GM10248 (cell line): Measurements from ENCODE around the gene CYP4F8.

ENCODE experiments used
- CTCF ChIA-PET: fragments of 300-600 bp; sonication (Branson Sonifier 250); formaldehyde crosslinking; extraction: SDS; loops from one replicate; lab custom pipeline; 2021; ENCODE audit warnings: antibody characterized with exemption; lab: Yijun Ruan, JAX
- POLR2A ChIA-PET: fragments of 350-650 bp; sonication (Branson Sonifier 250); formaldehyde crosslinking; extraction: SDS; loops from one replicate; lab custom pipeline; 2020; ENCODE audit warnings: antibody characterized with exemption; lab: Yijun Ruan, JAX
- DNase-seq: peaks from one replicate; pipeline ENCODE4 v3.0.0; 2012; ENCODE audit errors: extremely low spot score
- TF ChIP-seq, protein P1 (sequence below): IDR thresholded peaks from 2 replicates; pipeline ENCODE4 v1.5.1; 2012; ENCODE audit warnings: mild to moderate bottlenecking, low read depth; ENCODE audit errors: extremely low read depth, missing control alignments, control extremely low read depth

CYP4F8 gene

DNA sequence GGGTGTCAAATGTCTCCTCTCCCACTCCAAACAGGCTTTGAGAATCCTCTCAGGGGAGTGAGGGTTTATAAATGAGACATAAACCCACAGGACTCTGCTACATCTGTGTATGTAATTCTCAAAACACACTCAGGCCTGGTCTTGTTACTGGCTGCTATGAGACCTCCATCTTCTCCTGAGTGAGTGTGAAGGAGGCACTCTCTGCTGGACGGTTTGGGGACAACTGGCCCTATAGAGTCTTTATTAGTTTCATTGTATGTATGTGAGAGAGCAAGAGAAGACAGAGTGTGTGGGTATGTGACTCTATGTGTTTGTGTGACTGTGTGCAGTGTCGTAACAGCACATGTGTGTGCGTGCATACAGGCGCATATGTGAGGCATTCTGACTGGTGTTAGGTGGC, 48.2 kb downstream of the CYP4F8 start:
- CTCF ChIA-PET, result no interaction called here
- no peak for DNase-seq
- POLR2A ChIA-PET, result no interaction called here
- TF ChIP-seq, protein P1, sequence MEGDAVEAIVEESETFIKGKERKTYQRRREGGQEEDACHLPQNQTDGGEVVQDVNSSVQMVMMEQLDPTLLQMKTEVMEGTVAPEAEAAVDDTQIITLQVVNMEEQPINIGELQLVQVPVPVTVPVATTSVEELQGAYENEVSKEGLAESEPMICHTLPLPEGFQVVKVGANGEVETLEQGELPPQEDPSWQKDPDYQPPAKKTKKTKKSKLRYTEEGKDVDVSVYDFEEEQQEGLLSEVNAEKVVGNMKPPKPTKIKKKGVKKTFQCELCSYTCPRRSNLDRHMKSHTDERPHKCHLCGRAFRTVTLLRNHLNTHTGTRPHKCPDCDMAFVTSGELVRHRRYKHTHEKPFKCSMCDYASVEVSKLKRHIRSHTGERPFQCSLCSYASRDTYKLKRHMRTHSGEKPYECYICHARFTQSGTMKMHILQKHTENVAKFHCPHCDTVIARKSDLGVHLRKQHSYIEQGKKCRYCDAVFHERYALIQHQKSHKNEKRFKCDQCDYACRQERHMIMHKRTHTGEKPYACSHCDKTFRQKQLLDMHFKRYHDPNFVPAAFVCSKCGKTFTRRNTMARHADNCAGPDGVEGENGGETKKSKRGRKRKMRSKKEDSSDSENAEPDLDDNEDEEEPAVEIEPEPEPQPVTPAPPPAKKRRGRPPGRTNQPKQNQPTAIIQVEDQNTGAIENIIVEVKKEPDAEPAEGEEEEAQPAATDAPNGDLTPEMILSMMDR, result no peak

DNA sequence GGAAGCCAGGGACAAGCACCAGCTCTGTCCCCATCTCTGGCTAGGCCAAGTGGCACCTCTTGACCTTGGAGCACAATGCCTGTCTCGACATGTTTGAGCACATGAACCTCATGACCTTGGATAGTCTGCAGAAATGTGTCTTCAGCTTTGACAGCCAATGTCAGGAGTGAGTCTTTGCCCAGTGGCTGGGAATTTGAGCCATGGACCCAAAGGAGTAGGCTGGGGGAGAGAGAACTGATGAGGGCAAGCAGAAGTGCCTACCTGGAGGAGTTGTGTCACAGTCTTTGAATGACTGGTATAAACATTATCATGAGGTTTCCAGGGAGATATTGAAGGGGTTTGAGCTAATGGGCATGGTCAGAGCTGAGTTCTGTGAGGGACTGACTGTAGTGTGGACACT, 51.2 kb downstream of the CYP4F8 start:
- TF ChIP-seq, protein P1, result no peak
- POLR2A ChIA-PET, result no interaction called here
- CTCF ChIA-PET, result interaction anchor here (0.9 kb wide), 1 partner anchor 36 kb away, joined by 3 read pairs; no protein-coding TSS in a partner anchor
- DNase-seq, result no peak

DNA sequence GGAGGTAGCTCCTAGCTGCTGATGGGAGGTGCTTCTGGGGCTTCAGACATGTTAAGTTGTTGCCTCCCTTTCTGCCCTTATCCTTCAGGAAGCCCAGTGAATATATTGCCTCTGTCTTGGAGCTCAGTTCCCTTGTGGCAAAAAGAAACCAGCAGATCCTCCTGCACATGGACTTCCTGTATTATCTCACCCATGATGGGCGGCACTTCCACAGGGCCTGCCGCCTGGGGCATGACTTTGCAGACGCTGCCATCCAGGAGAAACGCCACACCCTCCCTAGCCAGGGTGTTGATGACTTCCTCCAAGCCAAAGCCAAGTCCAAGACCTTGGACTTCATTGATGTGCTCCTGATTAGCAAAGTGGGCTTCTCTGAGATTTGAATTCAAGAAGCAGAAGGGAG, 51.9 kb downstream of the CYP4F8 start:
- ChIA-PET CTCF (interaction anchor here (0.9 kb wide), 1 partner anchor 37 kb away, joined by 3 read pairs; no protein-coding TSS in a partner anchor), POLR2A (no interaction called here)
- no peak for DNase-seq
- TF ChIP-seq, protein P1, result no peak

DNA sequence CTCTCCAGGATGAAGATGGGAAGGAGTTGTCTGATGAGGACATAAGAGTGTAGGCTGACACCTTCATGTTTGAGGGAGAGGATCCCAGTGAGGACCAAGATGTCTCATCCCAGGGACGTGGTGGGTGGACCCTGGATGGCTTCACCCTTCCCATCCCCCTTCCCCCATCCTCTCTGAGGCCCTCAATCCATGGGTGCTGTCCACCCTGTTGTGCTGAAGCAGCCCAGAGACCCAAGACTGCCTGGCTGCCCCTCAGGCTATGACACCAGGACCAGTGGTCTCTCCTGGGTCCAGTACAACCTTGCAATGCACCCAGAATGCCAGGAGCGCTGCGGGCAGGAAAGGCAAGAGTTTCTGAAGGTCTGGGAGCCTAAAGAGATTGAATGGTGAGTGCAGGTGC, 54.4 kb downstream of the CYP4F8 start:
- ChIA-PET POLR2A (no interaction called here), CTCF (no interaction called here)
- no peak for DNase-seq
- TF ChIP-seq, protein P1, result no peak

DNA sequence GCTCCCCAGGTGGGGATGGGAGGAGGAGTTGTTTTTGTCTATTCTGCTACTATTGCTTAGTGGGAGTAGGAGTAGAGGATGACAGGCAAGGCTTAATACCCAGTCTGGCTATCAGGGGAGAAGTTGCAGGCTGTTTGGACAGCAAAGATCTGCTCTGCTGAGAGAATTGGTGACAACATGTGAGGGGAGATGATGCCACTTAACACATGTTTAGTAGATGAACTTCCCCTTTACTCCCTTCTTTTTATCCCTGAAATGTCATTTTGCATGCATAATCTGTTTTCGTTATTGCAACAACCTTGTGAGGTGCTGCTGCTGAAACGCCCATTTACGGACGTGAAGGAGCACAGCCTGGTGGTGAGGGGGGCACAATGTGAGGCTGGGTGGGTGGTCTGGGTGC, 54.9 kb downstream of the CYP4F8 start:
- POLR2A ChIA-PET, result no interaction called here
- CTCF ChIA-PET, result no interaction called here
- TF ChIP-seq, protein P1, result no peak
- DNase-seq, result no peak

DNA sequence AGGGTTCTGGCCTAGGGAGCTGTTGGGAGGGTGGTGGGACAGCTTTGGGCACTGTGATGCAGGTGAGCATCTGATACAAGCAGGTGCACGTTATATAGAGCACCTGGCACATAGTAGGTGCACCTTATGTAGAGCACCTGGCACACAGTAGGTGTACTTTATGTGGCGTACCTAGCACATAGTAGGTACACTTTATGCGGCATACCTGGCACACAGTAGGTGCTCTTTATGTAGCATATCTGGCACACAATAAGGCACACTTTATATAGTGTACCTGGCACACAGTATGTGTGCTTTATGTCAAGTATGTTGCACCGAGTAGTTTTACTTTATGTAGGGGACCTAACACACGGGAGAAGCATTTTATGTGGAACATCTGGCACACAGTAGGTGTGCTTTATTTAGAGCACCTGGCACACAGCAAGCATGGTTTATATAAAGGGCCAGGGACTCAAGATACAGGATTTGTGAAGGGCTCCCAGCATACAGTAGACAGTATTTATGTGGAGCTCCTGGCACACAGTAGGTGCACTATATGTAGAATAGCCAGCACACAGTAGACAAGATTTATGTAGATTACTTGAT, 56.3 kb downstream of the CYP4F8 start:
- ChIA-PET CTCF (no interaction called here), POLR2A (no interaction called here)
- TF ChIP-seq, protein P1, result no peak
- no peak for DNase-seq
